HFFc6 (cell line): ENCODE measurements around the gene ZNF556. TPM values are rescaled to one million over a fixed set of nuclear protein-coding genes. Genes with fewer than 3 reads are reported as not detected.

ENCODE experiments used
- DNase-seq: peaks from one replicate; pipeline ENCODE4 v3.0.0-alpha.2; 2018
- H3K27ac Mint-ChIP-seq: 2 replicates; pipeline ENCODE4 v1.8.0; 2020; ENCODE audit warnings: mild to moderate bottlenecking, mixed read lengths
- H3K27me3 Mint-ChIP-seq: 2 replicates; pipeline ENCODE4 v1.8.0; 2021; ENCODE audit warnings: mild to moderate bottlenecking, moderate library complexity, mixed read lengths; ENCODE audit not compliant: insufficient read depth
- H3K36me3 Mint-ChIP-seq: 2 replicates; pipeline ENCODE4 v1.8.0; 2021; ENCODE audit warnings: low read depth, mixed read lengths
- H3K4me1 Mint-ChIP-seq: 2 replicates; pipeline ENCODE4 v1.8.0; 2020; ENCODE audit warnings: low read depth, mixed read lengths
- H3K4me3 Mint-ChIP-seq: 2 replicates; pipeline ENCODE4 v1.8.0; 2020; ENCODE audit warnings: mild to moderate bottlenecking, moderate library complexity, mixed read lengths
- H3K9me3 Mint-ChIP-seq: 2 replicates; pipeline ENCODE4 v1.8.0; 2020; ENCODE audit warnings: mild to moderate bottlenecking, mixed read lengths
- CTCF ChIP-seq: fragments of 200-600 bp; sonication (generic); IDR thresholded peaks from 2 replicates; pipeline ENCODE4 v1.5.0; 2021; ENCODE audit warnings: antibody characterized with exemption, mild to moderate bottlenecking
- total RNA-seq, 6 experiments: library from RNA; stranded (reverse); fragmentation: NEBNext Ultra II Directional; extraction: Animal tissue kit (Norgen Biotek cat#: 25700); gene quantifications; 2 replicates in 1 of 6; 3 replicates in 5 of 6; pipeline ENCODE4 v1.2.3, GENCODE V29; 2021

The ZNF556 gene
- total RNA-seq, 6 experiments from 2014 or later = not detected

- TF ChIP-seq CTCF = no peak
- Mint-ChIP-seq H3K36me3 (peaks cover 57% of the 10 kb centered on the region), H3K4me3 (no peak overlapping the region), H3K9me3 (peaks cover 79% of the 10 kb centered on the region), H3K4me1 (no peaks in the 10 kb centered on the region), H3K27ac (no peak overlapping the region), H3K27me3 (no peaks in the 10 kb centered on the region)
- no peak for DNase-seq
Measured at GRCh38 chr19:2856457-2857050, 10.6 kb upstream of the ZNF556 start.

DNA sequence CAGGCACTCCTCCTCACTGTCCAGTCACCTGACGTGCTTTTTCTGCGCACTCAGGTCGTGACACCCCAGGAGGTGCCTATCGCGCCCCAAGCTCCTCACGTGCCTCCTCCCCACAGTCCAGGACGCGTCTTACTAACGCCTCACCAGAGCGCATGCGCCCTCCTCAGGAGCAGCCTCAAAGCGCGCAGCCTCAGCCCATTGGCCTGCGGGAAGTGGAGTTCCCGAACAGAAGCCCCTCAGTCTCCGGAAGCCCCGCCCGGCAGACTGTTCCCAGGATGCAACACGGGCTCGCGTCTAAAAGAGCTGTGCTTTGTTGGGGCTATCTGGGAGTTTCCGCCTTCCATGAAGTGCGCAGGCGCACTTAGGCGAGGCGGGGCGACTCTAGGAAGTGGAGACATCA, 8.3 kb upstream of the ZNF556 start:
- no peak overlapping the region for H3K27ac Mint-ChIP-seq
- peaks cover 34% of the 10 kb centered on the region for H3K36me3 Mint-ChIP-seq
- H3K4me3 Mint-ChIP-seq = no peak overlapping the region
- H3K27me3 Mint-ChIP-seq = no peaks in the 10 kb centered on the region; the same call in 1 of the 2 replicates
- no peaks in the 10 kb centered on the region for H3K4me1 Mint-ChIP-seq
- no peak for DNase-seq
- peaks cover 63% of the 10 kb centered on the region for H3K9me3 Mint-ChIP-seq
- TF ChIP-seq CTCF = no peak

DNA sequence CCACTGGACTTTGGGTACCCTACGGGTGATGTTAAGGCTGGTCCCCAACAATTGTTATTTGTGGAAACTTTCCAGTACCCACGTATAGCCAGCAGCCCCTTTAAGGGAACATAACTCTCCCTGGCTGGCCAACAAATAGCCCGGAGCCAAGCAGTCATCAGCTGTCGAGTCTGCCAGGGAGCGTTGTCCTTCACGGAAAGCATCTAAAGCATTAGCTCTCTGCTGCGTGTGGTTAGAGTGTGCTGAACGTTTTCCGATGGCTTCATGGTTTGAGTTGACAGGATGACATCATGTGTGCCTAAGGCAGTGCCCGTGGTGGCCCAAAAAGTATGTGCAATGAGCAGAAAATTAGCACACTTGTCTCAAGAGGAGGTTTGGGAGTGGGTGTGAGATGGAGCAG, 3.3 kb upstream of the ZNF556 start:
- Mint-ChIP-seq H3K4me1 (no peaks in the 10 kb centered on the region), H3K9me3 (peaks cover 30% of the 10 kb centered on the region; the same call in 1 of the 2 replicates), H3K4me3 (no peak overlapping the region), H3K36me3 (no peaks in the 10 kb centered on the region; the same call in 1 of the 2 replicates), H3K27ac (no peak overlapping the region), H3K27me3 (no peaks in the 10 kb centered on the region; the same call in 1 of the 2 replicates)
- no peak for DNase-seq
- no peak for TF ChIP-seq CTCF

DNA sequence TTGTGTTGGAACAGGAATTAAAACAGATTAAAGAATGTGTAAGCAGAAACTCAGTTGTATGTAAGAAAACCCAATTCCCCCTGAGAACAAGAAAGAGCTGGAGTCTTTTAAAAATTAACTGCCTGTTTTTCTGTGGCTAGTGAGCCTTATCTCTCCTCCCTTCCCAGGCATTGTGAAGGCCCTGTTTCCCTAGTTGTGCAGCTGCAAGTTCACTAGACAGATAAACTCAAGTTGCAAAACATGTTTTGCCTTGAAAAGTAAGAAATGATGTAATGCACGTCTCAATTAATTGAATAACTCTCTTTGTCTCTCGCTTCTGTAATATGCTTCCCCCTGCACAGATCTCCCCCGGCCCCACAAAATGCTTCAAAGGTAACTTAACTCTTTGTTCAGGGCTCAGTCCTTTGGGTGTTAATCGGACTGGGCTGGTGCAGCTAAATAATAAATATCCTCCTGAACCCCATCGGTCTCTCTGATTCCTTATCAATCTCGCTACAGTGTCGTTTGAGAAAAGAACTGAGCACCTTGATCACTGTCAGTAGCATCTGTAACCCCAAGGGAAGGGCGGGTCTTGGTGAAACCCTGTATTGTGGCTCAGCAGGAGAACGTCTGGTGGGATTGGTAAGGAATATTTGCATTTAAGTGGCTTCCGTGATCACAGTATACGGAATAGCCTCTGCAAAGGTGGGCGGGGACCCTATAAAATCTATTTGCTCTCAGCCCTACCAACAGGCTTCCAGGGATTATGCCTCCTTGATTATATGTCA, 1.6 kb upstream of the ZNF556 start:
- Mint-ChIP-seq H3K27ac (no peak overlapping the region), H3K9me3 (peaks cover 19% of the 10 kb centered on the region; the same call in 1 of the 2 replicates), H3K4me3 (no peak overlapping the region)

DNA sequence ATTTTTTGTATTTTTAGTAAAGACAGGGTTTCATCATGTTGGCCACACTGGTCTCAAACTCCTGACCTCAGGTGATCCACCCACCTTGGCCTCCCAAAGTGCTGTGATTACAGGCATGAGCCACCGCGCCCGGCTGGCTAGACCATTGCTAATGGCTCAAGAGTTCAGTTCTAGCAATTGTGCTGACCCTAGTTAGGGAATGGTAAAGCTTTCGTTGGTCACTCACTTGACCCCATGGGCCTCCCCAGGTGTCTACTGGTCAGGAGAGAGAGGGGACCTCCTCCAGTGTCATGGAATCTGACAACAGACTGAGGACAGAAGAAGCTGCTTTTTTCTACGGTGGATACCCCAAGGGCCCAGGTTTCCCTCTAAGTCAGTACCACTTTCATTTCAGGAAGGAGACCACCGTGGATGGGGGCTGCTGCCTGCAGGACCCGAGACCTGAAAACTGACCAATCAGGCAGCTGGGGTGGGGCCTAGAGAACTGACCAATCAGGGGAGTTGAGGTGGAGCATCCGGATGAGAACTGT, 575 bp upstream of the ZNF556 start:
- H3K9me3 Mint-ChIP-seq = peaks cover 19% of the 10 kb centered on the region; the same call in 1 of the 2 replicates
- H3K4me1 Mint-ChIP-seq = peaks cover 6% of the 10 kb centered on the region; the same call in 1 of the 2 replicates
- no peaks in the 10 kb centered on the region; the same call in 1 of the 2 replicates for H3K27me3 Mint-ChIP-seq
- no peak for TF ChIP-seq CTCF
- no peaks in the 10 kb centered on the region; the same call in 1 of the 2 replicates for H3K36me3 Mint-ChIP-seq
- no peak overlapping the region for H3K4me3 Mint-ChIP-seq
- 0 out of 2 replicates have a peak overlapping the region, but pooled peaks have one; percentile 42 for H3K27ac Mint-ChIP-seq
- DNase-seq = no peak

More for the DNA sequence above, 1.6 kb upstream of the ZNF556 start:
- H3K27me3 Mint-ChIP-seq = no peaks in the 10 kb centered on the region; the same call in 1 of the 2 replicates
- TF ChIP-seq CTCF = no peak
- H3K4me1 Mint-ChIP-seq = peaks cover 6% of the 10 kb centered on the region; the same call in 1 of the 2 replicates
- DNase-seq = no peak
- H3K36me3 Mint-ChIP-seq = no peaks in the 10 kb centered on the region; the same call in 1 of the 2 replicates
